Stimulated activated CD8-positive, alpha-beta memory T cell treated with anti-CD3 and anti-CD28 coated beads, Interleukin-7, amount 100 ng/mL, for 48 hours (primary cell): ENCODE measurements around the gene CFAP90.

ENCODE experiments used
- DNase-seq, 2 donors: peaks; one replicate each; pipeline ENCODE4 v3.0.0-alpha.2; 2020; ENCODE audit warnings: low read depth in 1 of 2; ENCODE audit errors: extremely low read depth in 1 of 2

CFAP90 gene

GRCh38 chr5:7781899-7782298 lies 69.0 kb downstream of the CFAP90 start:
- DNase-seq: no peak
